Activated gamma-delta T cell treated with Interleukin-2 at 50 U/mL for 16 hours (primary cell): ENCODE results near the gene LRRC59.
"Not testable (repeated sequence)": the region's sequence is repeated elsewhere in the genome, so short reads cannot be mapped to it uniquely, and the experiment has no call there.

Source experiments
- DNase-seq: peaks from one replicate; pipeline ENCODE4 v3.0.0-alpha.2; 2020

The LRRC59 gene

DNA sequence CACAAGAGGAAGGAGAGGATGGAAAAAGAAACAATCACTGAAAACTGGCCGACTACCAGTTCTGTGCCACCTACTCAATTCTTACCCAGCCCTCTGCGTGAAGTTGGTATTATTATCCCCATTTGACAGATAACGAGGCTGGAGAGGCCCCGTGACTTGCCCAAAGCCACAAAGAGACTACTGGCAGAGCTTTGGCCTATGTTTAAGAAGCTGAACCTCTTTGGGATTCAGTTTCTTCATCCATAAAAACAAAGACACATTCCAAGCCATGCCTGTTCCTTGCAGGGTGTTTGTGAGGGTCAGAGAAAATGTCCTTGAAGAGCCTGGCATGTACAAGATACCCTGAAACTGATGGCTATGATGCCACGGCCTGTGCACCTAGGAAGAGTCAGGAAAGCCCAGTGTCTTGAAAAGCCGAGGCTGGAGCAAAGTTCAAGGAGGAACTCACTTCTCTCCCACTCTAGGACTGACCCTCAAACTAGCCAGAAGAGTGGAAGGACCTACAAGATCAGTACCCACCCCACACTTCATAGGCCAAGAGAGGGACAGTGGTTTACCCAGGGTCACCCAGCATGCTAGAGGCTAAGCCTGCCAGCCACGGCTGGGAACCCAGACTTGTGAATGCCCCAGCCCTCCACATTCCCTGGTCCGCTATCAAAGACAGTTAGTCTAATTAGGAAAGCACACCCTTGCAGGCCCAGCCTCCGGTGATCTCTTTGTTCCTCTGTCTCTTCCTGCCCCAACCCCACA lies 27.1 kb upstream of the LRRC59 start:
- no peak for DNase-seq

DNA sequence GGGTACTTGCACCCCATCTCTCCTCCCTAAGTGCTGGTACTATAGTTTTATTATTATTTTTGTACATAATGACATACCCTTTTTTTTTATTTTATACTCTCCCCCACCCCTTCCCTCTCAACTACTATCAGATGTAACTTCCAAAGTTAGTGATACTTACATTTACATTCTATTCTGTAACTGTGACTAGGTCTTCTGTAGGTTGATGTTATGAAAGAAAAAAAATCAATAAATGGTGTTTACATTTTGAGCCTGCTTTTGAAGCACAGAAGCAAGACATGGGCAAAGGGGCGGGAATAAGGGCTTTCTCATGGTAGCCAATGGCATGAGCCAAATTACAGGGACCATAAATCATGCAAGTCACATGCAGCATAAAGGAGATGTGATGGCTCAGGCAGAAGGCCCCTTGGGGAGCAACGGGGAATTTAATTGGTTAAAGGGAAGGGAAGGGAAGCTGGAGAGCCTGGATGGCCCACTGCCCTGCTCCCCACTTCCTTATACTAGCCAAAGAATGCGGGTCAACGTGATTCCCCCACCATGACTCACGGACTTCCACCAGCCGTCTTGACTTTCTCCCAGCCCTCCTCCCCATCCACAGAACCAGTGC lies 26.3 kb upstream of the LRRC59 start:
- DNase-seq, result no peak

GRCh38 chr17:50422738-50423137 lies 25.4 kb upstream of the LRRC59 start:
- no peak for DNase-seq

DNA sequence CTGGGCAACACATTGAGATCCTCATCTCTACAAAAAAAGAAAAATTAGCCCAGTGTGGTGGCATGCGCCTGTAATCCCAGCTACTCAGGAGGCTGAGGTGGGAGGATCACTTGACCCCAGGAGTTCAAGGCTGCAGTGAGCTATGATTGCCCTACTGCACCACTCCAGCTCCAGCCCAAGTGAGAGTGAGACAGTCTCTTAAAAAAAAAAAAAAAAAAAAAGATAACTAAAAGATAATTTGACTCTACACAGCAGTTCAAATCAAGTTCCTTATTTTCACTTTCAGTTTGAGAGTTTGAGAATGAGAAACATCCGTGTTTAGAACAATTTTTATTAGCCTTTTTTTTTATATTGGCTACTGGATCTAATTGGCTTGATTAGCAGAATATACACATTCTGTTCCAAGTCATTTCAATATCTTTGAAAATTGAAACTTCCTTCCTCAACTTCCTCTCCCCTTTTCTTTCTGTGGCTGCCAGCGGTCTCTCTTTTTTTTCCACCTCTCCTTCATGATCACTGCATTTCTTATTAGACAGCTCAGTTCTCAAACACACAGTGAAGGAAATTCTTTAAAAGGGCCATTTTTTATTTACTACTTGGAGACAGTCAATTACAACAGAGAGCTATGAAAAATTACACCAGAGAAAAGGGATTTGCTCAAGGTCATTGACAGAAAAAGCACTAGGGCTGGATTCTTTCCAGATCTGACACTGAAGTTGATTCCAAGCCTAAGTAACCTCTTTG lies 24.2 kb upstream of the LRRC59 start:
- no peak for DNase-seq

GRCh38 chr17:50420419-50421112 lies 23.2 kb upstream of the LRRC59 start:
- no peak for DNase-seq

DNA sequence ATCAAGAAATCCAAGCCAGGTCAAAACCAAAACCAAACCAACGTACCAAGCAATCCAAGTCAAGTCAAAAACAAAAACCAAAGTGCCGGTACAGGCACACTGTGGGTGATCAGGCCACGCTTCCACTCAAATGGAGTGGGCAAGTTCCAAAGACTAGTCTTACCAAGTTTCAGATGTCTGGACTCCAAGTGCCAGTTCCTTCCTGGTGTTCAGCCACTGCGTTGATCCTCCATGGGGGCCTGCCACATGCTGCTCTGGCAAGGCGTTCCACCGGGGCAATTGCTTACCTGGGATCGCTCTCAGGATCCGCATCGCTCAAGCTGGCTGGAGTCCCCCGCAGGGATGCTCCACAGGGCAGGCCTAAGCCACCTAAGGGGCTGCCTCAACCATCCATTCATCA lies 22.3 kb upstream of the LRRC59 start:
- DNase-seq, result not testable (repeated sequence)

DNA sequence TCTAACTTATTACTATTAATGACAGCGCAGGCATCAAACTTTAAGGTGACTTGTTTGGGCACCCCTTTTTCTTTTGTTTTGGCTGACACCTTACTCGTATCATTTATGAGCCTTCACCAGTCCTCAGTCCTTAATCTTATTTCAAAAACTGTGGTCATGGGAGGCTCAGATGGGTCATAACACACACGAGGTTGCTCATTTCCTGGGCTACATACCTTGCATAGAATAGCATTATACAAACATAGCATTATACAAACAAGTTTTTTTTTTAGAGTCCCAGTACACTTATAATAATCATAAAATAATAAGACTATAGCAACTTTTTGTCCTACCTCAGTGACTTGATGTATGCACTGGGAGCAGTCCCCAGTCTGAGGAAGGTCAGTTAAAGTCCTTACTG lies 17.5 kb upstream of the LRRC59 start:
- no peak for DNase-seq

- DNase-seq, result no peak
Observed at GRCh38 chr17:50412188-50412732, 14.9 kb upstream of the LRRC59 start.

DNA sequence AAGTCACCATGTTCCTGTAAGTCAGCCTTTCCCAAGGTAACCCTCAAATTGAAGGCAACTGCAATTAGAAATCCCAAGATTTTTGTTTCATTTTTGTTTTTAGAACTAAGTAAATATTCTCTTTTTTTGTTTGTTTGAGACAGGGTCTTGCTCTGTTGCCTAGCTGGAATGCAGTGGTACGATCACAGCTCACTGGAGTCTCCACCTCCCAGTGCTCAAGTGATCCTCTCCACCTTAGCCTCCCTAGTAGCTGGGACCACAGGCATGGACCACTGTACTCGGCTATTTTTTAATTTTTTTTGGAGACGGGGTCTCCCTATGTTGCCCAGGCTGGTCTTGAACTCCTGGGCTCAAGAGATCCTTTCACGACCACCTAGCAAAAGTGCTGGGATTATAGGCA lies 10.6 kb upstream of the LRRC59 start:
- DNase-seq, result no peak

DNA sequence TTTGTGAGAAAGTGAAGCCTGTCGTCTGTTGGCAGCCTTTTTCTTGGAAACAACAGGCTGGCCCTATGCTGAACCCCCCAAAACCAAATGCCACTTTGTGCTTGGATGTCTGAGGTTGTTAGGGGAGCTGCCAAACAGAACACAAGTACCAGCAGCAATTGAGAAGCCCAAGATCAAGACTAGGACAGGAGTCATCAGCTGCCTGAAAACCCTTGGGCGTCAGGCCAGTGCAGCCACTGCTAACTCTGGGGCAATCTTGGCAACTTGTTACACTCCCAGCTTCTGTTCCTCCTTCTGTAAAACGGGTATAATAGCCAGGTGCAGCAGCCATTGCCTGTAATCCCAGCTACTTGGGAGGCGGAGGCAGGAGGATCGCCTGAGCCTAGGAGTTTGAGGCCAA lies 9.3 kb upstream of the LRRC59 start:
- no peak for DNase-seq

DNA sequence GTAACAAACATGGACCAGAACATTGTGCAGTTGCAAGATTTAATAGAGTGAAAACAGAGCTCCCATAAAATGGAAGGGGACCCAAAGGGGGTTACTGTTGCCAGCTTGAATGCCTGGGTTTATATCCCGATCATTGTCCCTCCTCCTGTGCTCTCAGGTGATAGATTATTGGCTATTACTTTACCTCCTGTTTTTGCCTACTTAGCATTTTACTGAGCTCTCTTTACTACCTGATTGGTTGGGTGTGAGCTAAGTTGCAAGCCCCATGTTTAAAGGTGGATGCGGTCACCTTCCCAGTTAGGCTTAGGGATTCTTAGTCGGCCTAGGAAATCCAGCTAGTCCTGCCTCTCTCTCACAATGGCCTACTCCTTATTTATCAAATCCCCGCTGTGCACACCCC lies 8.0 kb upstream of the LRRC59 start:
- not testable (repeated sequence) for DNase-seq

GRCh38 chr17:50399591-50399990 lies 2.3 kb upstream of the LRRC59 start:
- DNase-seq, result not testable (repeated sequence)

GRCh38 chr17:50398672-50399071 lies 1.3 kb upstream of the LRRC59 start:
- not testable (repeated sequence) for DNase-seq

GRCh38 chr17:50397919-50398285 lies 579 bp upstream of the LRRC59 start:
- no peak for DNase-seq

- DNase-seq, result no peak
Observed at GRCh38 chr17:50396261-50397110, 837 bp downstream of the LRRC59 start.

GRCh38 chr17:50394711-50395110 lies 2.6 kb downstream of the LRRC59 start:
- no peak for DNase-seq

DNA sequence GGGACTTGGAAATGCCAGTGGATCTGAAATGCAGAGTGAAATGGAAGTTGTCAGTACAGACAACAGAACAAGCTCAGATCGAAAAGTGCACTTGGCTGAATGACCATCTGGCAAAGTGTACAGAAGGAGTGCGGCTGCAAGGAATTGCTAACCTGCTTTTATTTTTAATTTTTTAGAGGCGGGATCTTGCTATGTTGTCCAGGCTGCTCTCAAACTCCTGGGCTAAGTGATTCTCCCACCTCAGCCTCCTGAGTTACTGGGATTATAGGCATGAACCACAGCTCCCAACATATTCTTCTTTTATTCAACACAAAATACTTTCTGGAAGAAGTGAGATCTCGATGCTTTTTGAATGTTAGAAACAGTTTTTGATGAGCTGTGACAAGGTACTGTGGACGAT lies 3.6 kb downstream of the LRRC59 start:
- no peak for DNase-seq

DNA sequence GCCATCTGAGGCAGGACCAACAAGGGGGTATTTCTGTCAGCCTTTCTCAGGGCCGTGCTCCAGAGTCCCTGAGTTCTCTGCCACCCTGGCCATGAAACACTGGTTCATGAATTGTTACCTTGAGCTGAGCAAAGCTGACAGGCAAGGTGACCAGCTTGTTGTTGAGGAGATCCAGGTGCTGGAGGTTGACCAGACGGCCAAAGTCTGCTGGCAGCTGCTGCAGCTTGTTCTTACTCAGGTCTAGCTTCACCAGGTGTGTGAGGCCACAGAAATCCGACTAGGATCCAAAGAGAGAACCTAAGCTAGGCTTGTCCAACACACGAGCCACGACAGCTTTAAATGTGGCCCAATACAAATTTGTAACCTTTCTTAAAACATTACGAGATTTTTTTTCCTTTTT lies 4.7 kb downstream of the LRRC59 start:
- no peak for DNase-seq

GRCh38 chr17:50389534-50389933 lies 7.8 kb downstream of the LRRC59 start:
- no peak for DNase-seq

DNA sequence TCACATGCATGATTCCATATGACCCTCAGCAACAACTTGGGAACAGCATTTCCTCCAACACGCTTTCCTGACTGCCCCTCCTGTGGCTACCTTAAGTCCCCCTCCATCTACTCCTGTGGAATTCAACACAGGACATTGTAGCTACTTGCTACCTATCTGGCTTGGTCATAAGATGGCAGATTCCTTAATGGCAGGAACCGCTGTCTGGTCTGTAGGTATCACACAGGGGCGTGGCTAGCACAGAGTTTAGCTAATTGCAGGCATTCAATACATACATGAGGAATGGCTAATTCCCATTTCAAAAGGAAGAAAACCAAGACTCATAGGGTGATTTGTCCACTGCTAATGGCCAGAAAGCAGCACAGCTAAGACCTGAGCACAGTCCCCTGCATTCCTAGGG lies 8.6 kb downstream of the LRRC59 start:
- no peak for DNase-seq

GRCh38 chr17:50386510-50386909 lies 10.8 kb downstream of the LRRC59 start:
- no peak for DNase-seq

GRCh38 chr17:50382931-50383330 lies 14.4 kb downstream of the LRRC59 start:
- no peak for DNase-seq
